Fibroblast of skin of right biceps (primary cell): ENCODE results near the gene HOXB9.

Experiments
- DNase-seq: peaks from one replicate; pipeline ENCODE4 v3.0.0-alpha.2; 2013

Gene HOXB9

DNA sequence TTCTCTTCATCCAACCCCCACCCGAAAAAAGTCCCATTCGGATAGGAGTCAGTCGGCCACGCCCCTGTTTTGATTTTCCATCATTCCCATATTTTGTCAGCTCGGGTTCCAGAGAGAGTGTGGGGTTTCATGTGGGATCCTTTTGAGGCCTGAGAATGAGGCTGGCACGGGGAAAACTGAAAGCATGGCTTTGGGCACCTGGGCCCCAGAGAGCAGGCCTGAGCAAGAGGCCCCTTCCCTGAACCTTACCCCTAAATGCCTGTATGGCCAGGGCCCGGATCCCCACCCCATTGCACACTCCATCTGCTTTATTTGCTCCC is 43.4 kb downstream of the HOXB9 start:
- DNase-seq = no peak

DNA sequence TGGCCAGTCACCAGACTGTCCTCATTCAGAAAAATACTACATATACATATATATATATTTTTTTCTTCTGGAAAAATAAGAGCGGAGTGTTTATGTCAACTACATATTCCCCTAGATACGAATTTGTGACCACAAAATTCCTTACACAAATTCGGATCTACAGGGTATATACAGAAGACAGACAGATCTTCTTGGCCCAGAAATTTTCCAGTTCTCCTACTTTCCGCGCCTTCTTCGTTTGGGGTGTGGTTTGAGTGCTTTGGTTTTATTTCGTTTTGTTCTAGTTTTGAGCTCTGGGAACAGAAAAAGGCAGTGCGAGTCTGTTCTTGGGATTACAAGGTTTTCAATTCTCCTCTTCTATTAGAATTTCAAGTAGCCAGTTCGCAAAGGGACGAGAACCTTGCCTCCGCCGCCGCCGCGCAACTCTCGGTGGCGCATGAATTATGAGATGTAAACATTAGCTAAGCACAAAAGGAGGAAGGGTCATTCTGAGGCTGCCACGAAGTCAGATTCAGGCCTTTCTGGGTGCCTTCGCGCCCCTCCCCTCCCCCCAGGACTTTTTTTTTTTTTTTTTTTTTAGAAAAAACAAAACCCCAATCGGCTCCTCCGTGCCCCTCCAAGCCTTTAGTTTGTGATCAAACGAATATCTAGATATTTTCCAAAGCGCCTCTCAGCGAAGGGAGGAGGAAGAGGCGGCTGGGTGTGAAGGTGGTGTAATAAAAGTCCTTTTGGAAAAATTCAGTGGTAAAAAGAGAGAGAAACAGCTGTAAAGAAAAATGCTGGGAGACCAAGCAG is 46.2 kb downstream of the HOXB9 start:
- DNase-seq = no peak

DNA sequence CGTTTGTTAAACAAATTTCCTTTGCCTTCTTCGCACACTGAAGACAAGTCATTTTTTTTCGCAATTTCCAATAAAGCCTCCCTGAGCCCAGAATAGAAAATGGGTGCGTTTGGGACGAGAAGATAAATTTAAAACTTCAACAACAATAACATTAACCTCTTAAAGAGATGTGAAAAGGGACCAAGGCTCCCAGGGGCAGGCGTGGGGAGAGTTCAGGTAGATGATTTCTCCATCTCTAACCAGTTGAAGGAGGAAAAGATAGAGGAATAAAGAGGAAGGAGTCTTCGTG is 46.7 kb downstream of the HOXB9 start:
- no peak for DNase-seq

DNA sequence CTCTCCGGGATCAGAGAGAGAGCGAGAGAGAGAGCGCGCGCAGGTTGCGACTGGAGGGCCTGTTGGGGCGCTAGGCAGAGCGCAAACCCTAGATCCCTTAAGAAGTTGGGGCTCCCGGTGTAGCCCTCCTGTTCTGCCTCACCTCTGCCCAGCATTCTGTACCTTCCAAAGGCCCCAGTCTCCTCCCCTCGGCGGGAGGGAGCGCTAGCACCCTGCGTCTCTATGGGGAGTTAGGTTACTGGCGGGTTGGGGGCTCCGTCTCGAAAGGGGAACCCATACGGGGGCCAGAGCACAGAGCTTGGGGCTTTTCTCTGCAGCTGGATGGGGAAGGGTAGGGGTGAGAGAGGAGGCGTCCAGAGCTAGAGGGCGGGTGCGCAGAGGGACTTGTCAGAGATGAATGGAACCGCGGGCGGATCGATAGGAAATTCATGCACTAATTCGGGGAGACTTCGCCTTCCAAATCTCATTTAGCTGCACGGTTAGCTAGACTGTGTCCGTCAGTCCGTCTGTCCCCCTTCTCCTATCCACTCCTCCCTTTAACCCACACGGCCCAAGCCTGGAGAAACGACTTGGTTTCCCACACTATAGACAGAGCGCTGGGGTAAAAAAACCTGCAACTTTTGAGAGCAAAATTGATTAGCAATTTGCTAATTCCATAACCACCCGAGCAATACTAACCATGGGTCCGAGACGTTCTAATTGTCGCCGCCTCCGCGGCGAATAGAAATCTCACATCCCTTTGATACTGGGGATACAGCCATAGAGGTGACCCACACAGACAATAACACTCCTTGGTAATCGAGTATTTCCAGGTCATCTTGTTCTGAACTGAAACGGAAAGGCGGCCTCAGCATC is 47.3 kb downstream of the HOXB9 start:
- DNase-seq = no peak

DNA sequence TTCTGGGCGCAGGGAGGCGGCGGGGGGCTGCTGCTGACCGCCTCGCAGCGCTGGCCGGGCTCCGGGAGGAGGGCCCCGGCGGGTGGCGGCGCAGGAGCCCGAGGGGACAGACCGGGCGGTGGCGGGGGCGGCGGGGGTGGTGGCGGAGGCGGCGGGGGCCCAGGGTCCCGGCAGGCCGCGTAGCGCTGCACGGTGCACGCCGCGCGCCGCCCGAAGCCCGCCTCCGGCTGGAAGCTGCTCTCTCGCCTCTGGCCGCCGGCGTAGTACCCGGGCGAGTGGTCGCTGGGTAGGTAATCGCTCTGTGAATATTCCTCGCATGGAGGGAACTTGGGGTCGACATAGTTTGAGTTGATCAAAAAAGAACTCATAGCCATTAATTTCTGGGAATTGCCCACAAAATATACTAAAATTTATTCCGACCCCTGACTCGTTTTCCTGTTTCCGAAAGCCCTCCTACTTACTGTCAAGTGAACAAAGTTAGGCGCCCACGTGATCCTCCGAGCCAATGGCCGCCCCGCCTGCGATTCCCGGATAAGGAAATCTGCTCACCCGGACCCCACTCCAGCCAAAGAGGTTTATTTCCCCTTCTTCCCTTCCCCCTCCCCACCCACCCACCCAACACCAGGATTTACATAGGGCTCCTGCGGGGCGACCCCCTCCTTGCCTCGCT is 48.1 kb downstream of the HOXB9 start, which contains the start of gene HOXB4:
Gene HOXB4 (minus strand): TSS at position 405 of the 670 bp plus-strand sequence. CDS start 31 bp downstream, at position 374.
- DNase-seq = peak; percentile 88

DNA sequence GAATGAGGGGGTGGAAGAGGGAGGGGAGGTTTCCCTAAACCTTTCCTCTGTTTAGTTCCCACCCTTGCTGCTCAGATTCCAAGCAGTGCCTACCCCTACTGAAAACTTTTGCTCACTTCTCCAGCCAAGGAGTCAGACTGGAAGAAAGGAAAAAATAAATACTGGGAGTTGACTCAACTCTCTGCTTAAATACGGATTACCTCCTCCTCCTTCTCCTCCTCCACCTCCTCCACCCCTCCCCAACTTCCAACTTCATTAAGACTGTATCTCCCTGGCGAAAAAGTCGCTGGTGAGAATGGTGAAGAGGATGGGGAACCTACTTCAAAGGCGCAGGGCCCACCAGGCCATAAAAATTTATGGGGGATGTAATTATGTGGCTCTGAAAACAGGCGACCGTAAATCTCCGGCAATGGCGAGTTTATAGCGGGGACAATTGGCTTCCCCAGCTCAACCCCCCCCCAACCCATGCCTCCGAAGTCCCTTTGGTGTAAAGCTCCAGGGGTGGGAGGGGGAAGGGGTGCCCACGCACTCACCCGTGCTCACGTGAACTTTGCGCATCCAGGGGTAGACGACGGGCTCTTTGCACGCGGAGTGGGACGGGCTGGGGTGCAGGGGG is 48.7 kb downstream of the HOXB9 start:
- DNase-seq = peak; percentile 84

DNA sequence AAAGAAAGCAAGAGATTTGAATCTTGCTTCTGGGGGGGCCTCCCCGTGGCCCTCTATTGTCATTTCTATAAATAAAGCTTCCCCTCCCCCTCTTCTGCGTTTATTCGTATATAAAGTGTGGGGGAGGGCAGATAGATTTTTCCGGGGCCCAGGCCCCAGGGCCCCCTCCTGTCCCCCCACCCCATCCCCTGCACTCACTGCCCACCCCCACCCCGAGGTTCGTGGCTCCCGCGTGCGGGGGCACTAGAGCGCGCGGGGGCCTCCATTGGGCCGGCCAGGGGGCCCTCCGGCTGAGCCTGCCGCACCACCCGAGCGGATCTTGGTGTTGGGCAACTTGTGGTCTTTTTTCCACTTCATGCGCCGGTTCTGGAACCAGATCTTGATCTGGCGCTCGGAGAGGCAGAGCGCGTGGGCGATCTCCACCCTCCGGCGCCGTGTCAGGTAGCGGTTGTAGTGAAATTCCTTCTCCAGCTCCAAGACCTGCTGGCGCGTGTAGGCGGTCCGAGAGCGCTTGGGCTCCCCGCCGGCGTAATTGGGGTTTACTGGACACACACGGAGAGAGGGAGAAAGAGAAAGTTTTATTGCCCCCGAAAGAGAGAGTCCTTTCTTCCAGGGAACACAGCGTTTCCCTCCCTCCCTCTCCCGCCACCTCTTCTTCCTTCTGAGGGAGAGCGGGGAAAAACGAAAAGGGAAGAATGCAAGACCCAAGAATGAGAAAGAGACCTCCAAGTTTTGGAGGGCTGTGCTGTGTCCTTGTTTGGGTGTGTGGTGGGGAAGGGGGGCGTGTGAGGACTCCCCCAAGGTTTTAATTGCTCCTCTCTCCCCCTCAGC is 49.5 kb downstream of the HOXB9 start:
- DNase-seq = peak; percentile 75

DNA sequence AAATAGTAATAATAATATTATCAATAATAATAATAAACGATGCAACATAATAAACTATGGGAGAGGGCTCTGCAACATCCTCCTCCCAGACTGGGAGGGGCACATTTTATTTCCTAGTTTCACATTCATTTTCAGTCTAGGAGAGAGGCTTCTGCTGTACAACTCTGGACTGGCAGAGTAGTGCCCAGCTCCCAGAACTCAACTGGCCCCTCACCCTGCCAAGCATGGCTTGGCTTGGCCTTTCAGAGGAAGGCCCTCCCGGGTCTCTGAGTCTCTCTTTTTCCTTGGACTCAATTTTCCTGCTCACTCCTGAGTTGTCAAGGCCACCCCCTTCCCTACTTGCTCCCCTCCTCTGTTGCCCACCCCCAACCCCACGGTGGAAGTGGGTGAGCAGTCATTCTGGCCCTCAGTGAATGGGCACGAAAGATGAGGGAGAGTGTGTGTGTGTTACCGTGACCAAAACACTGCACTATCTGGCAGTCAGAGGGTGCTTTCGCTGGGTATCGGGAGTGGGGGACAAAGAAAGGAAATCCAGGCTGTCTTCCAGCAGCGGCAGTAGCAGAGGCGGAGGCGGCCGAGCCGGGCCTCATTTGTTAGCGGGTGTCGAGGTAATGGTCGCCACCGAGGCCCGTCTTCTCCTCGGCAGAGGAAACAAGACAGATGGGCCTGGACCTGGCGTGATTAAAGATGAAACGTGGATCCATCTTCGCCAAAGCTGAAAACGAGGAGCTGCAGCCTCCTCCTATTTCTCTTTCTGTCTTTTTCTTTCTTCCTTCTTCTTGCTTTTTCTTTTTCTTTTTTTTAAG is 50.3 kb downstream of the HOXB9 start:
- DNase-seq = peak; percentile 56

DNA sequence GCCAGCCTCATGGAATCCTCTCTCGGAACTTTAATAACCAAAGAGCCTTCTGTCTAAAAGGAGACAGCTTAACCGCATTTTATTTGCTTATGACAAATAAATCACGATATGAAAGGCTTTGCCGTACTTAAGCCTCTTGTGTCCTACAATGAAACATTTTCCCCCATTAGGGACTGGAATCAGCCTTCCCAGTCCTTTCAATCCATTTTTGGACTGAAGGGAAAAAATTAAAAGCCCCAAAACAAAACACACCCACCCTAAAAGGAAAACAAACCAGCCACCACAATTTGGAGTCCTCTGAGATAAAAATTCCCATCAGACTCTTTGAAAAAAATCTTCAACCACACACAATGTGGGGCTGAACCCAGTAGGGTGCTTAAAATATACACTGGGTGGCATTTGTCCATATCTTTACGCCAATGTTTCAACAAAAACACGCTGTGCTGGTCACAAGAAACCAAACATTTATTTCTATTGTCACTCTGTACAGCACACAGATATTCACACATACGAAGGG is 51.0 kb downstream of the HOXB9 start:
- DNase-seq = peak; percentile 91

DNA sequence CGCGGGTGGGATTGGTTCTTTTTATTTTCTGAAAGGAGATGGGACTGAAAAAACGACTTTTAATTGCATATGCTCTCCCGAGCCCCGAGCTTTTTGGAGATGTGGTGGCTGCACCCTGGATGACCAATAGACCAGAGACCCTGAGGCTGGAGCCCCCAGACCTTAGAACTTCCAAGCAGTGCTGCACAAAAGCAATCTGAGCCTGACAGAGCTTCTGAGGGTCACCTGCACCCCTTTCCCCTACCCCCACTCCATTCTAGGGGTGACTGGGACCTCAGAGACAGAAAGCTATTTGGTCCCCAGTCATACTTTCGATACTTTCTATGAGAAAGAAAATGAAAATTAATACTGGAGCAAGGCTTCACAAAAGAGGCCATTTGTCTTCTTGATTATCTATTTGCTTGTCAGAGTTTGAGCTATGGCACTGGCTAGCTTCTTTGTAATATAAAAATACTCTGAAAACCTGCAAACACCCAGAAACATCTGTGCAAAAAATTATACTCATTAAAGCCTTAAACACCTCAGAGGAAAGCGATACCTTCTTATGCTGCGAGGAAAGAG is 51.6 kb downstream of the HOXB9 start:
- DNase-seq = no peak

DNA sequence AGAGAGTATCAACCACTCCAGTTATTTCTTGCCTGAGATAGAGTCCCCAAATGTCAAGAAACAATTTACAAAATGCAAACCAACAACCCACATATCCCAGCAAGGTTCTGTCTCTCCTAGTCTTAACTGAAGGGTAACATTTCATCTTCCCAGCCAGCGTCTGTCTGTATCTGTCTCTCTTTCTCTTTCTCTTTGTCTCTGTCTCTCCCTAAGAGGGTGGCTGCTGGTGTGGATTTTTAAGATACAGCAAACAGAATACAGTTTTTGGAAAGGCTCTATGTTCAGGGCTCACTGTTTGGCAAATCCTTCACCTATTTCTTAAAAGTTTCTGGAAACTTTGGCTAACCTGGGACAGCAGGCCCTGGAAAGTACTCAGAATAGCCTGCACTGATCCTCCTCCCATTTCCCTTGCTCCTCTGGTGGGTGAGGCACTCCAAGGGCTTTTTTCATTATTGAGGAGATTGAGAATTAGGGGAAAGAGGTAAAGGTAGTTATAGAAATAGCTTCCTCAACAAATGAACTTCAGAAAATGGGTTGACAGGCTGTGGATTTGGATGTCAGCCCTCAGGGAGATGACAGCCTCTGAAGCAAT is 54.2 kb downstream of the HOXB9 start:
- DNase-seq = peak; percentile 39
